Loucy (cell line): ENCODE data around the gene ZFYVE27.

ENCODE experiments used
- H2AFZ ChIP-seq: fragments of 200-600 bp; sonication (generic); 2 replicates; pipeline ENCODE4 v1.6.0; 2016; ENCODE audit warnings: antibody characterized with exemption, mild to moderate bottlenecking, low read length, moderate library complexity
- H3F3A ChIP-seq: fragments of 200-600 bp; 2 replicates; pipeline ENCODE4 v1.6.0; 2016; ENCODE audit warnings: antibody characterized with exemption, low read depth, mild to moderate bottlenecking
- H3K27me3 ChIP-seq: fragments of 200-600 bp; sonication (generic); 2 replicates; pipeline ENCODE4 v1.6.1; 2014; ENCODE audit warnings: low read length, mild to moderate bottlenecking; ENCODE audit not compliant: insufficient read depth, poor library complexity, severe bottlenecking
- H3K36me3 ChIP-seq: fragments of 200-600 bp; sonication (generic); 2 replicates; pipeline ENCODE4 v1.6.1; 2016; ENCODE audit warnings: low read length; ENCODE audit not compliant: insufficient read depth
- H3K4me1 ChIP-seq: fragments of 200-600 bp; sonication (generic); 2 replicates; pipeline ENCODE4 v1.5.1; 2014; ENCODE audit warnings: low read length, mild to moderate bottlenecking; ENCODE audit not compliant: insufficient read depth, poor library complexity, severe bottlenecking
- H3K4me2 ChIP-seq: fragments of 200-600 bp; sonication (generic); 2 replicates; pipeline ENCODE4 v1.6.0; 2014; ENCODE audit warnings: antibody characterized with exemption, low read length, low read depth, mild to moderate bottlenecking; ENCODE audit not compliant: poor library complexity, severe bottlenecking
- H3K4me3 ChIP-seq: fragments of 200-600 bp; sonication (generic); 2 replicates; pipeline ENCODE4 v1.5.1; 2014; ENCODE audit warnings: low read length, mild to moderate bottlenecking, mixed read lengths; ENCODE audit not compliant: poor library complexity, severe bottlenecking
- H3K79me2 ChIP-seq: fragments of 200-600 bp; sonication (generic); 2 replicates; pipeline ENCODE4 v1.6.1; 2014; ENCODE audit warnings: low read length; ENCODE audit not compliant: insufficient read depth
- H3K9ac ChIP-seq: fragments of 200-600 bp; sonication (generic); 2 replicates; pipeline ENCODE4 v1.6.0; 2014; ENCODE audit warnings: mild to moderate bottlenecking, low read depth, low read length, moderate library complexity; ENCODE audit not compliant: poor library complexity, severe bottlenecking
- H3K9me2 ChIP-seq: fragments of 200-600 bp; sonication (generic); replicated peaks from 2 replicates; pipeline ENCODE4 v1.6.1; 2016; ENCODE audit warnings: low read depth, low read length, mixed read lengths
- H3K9me3 ChIP-seq: fragments of 200-600 bp; sonication (generic); 2 replicates; pipeline ENCODE4 v1.6.1; 2014; ENCODE audit warnings: mild to moderate bottlenecking, antibody characterized with exemption, low read length, low read depth; ENCODE audit not compliant: insufficient read depth
- H4K20me1 ChIP-seq: fragments of 200-600 bp; sonication (generic); 2 replicates; pipeline ENCODE4 v1.6.0; 2014; ENCODE audit warnings: antibody characterized with exemption, low read length, mild to moderate bottlenecking; ENCODE audit not compliant: insufficient read depth, poor library complexity, severe bottlenecking
- EZH2phosphoT487 ChIP-seq: fragments of 200-600 bp; IDR thresholded peaks from 2 replicates; pipeline ENCODE4 v1.6.1; 2018; ENCODE audit warnings: antibody characterized with exemption, mild to moderate bottlenecking, moderate library complexity, borderline replicate concordance
- TF ChIP-seq, protein P1 (sequence below): fragments of 200-600 bp; sonication (generic); conservative IDR thresholded peaks from 2 replicates; pipeline ENCODE4 v1.5.1; 2014; ENCODE audit warnings: mild to moderate bottlenecking, antibody characterized with exemption, low read length

Gene ZFYVE27

DNA sequence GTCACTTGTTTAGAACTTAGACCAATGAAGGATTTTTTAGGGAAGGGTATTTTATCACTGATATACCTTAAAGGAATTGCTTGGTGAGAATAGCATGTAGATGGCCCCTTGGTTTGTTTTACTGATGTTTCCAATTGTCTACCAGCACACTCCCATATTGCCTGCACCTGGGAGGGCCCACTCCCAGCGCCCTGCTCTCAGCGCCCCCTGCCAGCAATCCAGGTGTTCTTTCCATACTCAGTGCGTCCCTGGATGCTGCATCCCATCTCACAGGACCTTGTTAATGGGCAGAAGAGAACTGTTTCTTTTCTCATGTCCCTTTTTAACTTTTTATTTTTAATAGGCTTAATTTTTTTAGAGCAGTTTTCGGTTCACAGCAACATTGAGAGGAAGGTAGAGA, 59.0 kb downstream of the ZFYVE27 start:
- H3K4me1 ChIP-seq, result peaks cover 9% of the 10 kb centered on the region
- no peaks in the 10 kb centered on the region for H3K79me2 ChIP-seq
- TF ChIP-seq EZH2phosphoT487, result no peak
- TF ChIP-seq, protein P1, sequence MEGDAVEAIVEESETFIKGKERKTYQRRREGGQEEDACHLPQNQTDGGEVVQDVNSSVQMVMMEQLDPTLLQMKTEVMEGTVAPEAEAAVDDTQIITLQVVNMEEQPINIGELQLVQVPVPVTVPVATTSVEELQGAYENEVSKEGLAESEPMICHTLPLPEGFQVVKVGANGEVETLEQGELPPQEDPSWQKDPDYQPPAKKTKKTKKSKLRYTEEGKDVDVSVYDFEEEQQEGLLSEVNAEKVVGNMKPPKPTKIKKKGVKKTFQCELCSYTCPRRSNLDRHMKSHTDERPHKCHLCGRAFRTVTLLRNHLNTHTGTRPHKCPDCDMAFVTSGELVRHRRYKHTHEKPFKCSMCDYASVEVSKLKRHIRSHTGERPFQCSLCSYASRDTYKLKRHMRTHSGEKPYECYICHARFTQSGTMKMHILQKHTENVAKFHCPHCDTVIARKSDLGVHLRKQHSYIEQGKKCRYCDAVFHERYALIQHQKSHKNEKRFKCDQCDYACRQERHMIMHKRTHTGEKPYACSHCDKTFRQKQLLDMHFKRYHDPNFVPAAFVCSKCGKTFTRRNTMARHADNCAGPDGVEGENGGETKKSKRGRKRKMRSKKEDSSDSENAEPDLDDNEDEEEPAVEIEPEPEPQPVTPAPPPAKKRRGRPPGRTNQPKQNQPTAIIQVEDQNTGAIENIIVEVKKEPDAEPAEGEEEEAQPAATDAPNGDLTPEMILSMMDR, result 0 out of 2 replicates have a peak, but pooled peaks have one; percentile 15
- H3K27me3 ChIP-seq, result no peaks in the 10 kb centered on the region
- H3K9me2 ChIP-seq, result no peaks in the 10 kb centered on the region
- H3K36me3 ChIP-seq, result no peaks in the 10 kb centered on the region
- no peak overlapping the region for H3K4me3 ChIP-seq
- no peaks in the 10 kb centered on the region for H3F3A ChIP-seq
- H3K4me2 ChIP-seq, result no peak overlapping the region
- H3K9ac ChIP-seq, result no peak overlapping the region
- no peaks in the 10 kb centered on the region for H4K20me1 ChIP-seq
- H2AFZ ChIP-seq, result no peak overlapping the region
- H3K9me3 ChIP-seq, result no peaks in the 10 kb centered on the region; the same call in 1 of the 2 replicates

DNA sequence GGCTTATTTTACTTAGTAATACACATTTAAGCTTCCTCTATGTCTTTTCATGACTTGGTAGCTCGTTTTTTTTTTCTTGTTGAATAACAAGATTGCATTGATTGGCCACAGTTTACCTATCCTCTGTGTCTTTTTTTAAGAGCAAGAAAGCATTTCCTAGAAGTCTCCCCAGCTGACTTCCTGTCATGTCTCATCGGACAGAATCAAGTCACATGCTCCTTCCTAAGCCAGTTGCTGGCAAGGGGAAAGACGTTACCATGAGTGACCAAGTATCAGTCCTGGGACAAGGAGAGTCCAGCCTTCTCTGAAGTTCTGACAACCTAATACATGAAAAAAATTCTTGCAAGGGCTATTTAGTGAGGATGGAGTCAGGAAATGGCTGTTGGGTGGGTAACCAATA, 59.7 kb downstream of the ZFYVE27 start:
- no peaks in the 10 kb centered on the region for H3K36me3 ChIP-seq
- H3F3A ChIP-seq, result no peaks in the 10 kb centered on the region
- no peaks in the 10 kb centered on the region for H3K27me3 ChIP-seq
- H3K9me2 ChIP-seq, result no peaks in the 10 kb centered on the region
- TF ChIP-seq, protein P1, result no peak
- no peak for TF ChIP-seq EZH2phosphoT487
- H3K4me3 ChIP-seq, result peak overlapping the region; percentile 31
- peak overlapping the region; percentile 61 for H2AFZ ChIP-seq
- no peaks in the 10 kb centered on the region for H3K79me2 ChIP-seq
- H3K4me1 ChIP-seq, result peaks cover 9% of the 10 kb centered on the region
- peak overlapping the region; percentile 42 for H3K4me2 ChIP-seq
- H3K9ac ChIP-seq, result no peak overlapping the region
- H3K9me3 ChIP-seq, result no peaks in the 10 kb centered on the region; the same call in 1 of the 2 replicates
- no peaks in the 10 kb centered on the region for H4K20me1 ChIP-seq

DNA sequence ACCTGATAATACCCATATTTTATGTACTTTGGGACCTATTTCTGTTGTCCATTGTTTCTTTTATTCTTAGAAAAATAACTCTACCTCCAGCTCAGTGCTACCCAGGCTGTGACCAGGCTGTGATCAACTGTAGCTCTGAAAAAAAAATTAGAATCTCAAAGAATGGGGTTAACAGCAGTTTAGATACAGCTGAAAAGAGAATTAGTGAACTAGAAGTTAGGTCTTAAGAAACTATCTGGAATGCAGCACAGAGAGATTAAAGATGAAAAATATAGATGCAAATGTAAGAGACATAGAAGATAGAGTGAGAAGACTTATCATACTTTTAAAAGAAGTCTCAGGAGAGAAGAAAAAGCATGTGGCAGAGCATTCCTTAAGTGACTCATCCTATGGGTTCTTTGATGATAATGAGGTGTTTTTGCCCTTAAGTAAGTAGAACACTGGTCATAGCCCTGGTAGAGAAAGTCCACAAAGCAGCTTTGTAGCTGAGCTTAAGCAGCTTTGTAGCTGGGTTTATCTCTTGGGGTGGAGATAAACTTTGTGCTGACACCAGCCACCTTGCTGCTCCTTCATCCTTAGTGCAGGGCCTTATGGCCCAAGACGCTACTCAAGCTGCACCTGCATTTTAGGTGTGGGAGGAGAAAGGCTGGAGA, 62.2 kb downstream of the ZFYVE27 start:
- Histone ChIP-seq H3F3A (no peaks in the 10 kb centered on the region), H3K4me3 (no peak overlapping the region), H3K27me3 (no peaks in the 10 kb centered on the region), H3K9ac (no peak overlapping the region), H3K79me2 (no peaks in the 10 kb centered on the region), H3K4me1 (peaks cover 9% of the 10 kb centered on the region), H3K9me3 (no peaks in the 10 kb centered on the region; the same call in 1 of the 2 replicates), H4K20me1 (no peaks in the 10 kb centered on the region), H2AFZ (no peak overlapping the region), H3K9me2 (no peaks in the 10 kb centered on the region), H3K4me2 (no peak overlapping the region), H3K36me3 (no peaks in the 10 kb centered on the region)
- no peak for TF ChIP-seq EZH2phosphoT487
- TF ChIP-seq, protein P1, result no peak
